HG03460 (cell line): Measurements from ENCODE around the gene ICE1.
"Not testable (repeated sequence)": the region's sequence is repeated elsewhere in the genome, so short reads cannot be mapped to it uniquely, and the experiment has no call there.

Source experiments
- ATAC-seq: cut with Tn5 transposase; IDR thresholded peaks from one replicate; pipeline ENCODE4 v1.9.1; 2021; ENCODE audit not compliant: unreplicated experiment

The ICE1 gene, protein sequence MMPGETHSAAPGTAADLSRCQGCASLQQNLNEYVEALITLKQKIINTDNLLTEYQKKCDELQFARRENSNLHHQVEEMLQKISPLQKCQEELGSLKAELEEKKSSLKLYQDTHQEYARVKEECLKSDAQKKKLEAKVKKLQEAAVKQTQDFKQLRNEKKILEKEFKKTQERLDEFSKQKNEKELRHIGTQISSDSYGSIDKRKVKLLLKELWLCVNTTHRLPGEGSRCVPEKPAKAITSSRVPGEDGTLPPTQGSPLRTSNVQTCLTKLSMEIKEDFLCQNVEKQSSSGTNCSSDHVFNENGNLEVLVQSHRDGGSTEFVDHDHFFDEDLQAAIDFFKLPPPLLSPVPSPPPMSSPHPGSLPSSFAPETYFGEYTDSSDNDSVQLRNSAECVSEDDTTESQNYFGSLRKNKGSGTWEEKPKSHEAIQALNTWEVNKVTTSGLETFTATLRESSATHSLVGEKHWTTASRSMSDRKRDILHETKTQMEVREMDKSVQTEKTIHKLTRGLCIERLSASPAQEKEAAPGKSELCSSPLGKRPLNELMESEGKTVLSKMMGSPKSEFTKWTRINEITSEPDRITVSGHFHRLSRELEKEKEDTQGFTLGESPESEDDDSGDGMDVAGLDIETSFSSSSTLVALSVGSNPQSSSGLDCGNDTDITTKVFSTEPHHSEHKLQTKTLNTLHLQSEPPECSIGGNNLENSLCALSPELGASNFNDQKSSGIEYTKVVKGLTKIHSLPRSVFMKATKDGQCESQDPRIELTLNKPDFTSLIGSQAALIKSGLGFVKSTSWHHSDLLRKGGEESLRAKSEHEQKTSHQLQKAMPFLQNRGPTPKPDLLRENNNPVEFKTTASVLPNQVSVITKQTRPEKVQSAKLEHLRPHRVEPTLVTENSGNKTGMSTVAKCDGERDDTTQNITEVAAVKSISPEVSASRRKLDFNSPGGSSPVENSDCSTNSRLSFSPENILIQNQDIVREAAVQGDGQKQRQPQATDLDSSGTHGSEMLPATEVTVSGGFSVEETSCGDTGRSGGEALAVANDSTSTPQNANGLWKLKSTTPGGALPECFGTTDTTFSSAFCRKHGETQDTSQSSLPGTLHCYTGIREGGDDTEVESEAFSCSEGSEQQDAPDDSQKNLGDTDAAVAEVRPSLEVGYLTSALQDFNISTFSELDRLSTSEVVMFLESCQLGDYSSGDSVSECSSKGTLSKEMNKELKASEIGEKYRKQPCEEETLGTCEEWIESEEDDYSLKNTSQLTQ (N-terminal part only)

DNA sequence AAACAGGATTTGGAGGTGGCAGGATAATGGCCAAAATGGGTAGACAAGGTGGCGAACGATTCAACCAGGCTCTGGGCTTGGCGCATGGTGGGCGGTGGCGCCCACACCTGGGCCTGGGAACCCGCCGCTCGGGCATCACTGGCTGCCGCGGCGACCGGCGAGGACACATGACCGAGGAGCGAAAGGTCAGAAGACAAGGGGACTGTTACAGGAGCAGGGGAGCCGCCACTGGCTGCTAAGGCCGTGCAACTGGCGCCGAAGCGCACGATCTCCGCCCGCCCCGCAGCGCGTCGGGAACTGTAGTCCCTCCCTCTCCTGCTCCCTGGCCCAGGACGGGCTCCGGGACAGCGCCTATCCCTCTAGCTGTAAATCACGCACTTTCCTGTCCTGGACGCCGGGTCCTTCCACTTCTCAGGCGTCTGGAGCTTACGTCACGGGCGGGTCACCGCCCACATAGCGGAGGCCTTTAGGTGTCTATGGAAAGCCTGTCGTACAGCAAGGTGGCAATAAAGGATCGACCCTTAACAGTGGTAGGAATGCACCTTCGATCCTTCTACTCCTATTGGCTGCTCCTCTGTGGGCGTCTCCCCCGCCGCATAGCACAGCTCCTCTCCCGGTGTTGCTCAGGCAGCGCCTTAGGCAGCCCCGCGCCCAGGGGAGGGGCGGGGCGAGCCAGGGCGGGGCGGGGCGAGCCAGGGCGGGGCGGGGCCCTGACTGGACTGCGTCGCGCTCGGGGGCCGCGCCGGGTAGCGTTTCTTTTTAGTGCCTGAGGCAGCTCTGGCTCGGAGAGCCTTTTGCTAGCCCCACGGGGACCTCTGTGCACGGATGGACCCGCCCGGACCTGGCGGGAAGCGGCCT is at the start of gene ICE1:
TSS of gene ICE1 (plus strand) at position 717 of the 858 bp plus-strand sequence. CDS start 239 bp downstream, outside the sequence.
- ATAC-seq: peak; percentile 81

DNA sequence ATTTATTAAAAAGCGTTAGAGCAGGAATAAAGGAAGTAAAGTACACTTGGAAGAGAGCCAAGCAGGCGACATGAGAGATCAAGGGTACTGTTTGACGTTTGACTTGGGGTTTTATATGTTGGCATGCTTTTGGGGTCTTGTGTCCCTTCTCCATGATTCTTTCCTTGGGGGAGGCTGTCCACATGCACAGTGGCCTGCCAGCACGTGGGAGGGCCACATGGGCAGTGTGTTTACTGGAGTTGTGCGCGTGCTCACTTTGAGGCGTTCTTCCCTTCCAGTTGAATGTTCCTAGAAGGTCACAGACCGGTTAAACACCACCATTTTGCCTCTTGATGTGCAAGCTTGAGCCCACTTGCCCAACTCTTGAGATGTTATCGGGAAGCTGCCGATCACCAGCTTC is 49.5 kb upstream of the ICE1 start:
- no peak for ATAC-seq

DNA sequence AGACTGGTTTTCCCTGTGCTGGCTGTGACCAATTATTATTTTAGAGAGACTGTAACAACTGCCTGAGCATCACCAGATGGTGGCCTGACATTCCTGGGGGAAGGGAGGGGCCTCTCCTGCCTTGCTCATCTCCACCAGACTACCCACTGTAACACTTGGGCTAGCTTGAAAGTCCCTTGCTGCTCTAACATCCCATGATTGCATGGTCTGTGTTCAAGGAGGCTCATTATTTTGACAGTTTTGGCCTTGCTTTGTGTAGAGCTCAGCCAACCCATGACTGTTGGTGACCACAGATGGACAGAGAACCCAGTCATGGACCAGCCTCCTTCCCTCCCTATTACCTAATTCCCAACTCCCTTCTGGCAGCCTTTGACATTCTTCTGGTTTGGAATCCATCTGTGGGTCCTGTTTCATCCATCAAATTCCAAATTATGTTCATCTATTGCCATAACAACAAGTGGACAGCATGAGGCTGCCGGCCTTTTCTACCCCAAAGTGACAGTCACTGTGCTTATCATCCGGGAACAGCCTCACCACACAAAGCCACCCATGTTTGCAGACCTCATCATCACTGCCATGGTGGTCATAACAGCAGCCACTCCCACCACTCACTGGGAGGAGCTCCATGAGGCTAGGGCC is 49.0 kb upstream of the ICE1 start:
- no peak for ATAC-seq

DNA sequence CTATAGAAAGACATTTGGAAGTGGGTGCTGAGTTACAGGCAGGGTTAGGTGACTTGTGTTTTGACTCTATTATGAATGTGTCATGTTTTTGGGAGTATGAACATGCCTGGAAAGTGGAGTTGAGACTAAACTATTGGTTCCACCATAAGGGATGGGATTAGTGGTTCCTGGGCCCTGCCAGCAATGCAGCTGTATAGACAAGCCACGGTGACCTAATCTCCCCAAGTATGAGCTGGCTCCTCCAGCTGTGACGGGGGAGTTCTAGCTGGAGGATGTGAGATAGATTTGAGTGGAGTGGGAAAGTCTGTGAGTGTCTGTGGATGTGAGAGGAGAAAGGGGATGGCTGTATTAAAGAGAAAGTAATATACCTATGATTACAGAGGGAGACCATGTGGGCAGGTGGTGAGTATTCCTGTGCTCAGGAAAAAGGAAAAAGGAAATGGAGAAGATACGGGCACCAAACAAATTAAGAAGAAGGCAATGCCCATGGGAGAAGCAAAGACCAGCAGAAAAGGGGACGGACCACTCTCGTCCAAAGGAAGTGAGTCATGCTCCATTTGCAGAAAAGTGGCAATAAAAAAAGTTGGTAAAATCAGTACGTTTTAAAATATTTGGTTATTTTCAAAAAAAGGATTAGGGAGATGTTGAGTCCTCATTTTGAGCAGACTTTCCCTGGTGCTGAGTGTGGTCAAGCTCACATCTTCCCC is 48.3 kb upstream of the ICE1 start:
- no peak for ATAC-seq

DNA sequence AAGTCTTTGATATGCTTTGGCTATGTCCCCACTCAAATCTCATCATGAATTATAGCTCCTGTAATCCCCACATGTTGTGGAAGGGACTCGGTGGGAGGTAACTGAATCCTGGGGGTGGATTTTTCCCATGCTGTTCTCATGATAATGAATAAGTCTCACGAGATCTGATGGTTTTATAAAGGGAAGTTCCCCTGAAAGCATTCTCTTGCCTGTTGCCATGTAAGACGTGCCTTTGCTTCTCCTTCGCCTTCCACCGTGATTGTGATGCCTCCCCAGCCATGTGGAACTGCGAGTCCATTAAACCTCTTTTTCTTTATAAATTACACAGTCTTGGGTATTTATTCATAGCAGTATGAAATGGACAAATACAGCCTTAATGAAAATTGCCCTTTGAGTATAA is 44.7 kb upstream of the ICE1 start:
- no peak for ATAC-seq

GRCh38 chr5:5378531-5378930 is 43.9 kb upstream of the ICE1 start:
- ATAC-seq: no peak

DNA sequence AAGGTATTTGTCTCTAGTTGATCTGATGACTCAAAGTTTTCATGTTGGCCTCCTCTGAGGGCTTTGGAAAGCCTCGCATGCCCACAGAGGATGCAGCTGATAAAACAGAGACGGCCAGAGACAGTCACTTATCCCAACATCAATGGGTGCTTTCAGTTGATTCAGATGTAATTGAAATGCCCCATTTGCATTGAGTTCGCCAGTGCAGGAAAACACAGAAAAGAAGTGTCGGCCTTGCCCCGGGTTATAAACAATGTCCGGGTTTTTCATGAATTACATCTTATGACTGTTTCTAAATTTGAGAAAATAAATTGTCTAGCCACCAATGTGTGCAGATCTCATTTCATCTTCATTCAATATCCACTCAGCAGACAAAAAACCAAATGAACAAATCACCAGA is 42.2 kb upstream of the ICE1 start:
- ATAC-seq: no peak

GRCh38 chr5:5381310-5381913 is 41.1 kb upstream of the ICE1 start:
- ATAC-seq: no peak

DNA sequence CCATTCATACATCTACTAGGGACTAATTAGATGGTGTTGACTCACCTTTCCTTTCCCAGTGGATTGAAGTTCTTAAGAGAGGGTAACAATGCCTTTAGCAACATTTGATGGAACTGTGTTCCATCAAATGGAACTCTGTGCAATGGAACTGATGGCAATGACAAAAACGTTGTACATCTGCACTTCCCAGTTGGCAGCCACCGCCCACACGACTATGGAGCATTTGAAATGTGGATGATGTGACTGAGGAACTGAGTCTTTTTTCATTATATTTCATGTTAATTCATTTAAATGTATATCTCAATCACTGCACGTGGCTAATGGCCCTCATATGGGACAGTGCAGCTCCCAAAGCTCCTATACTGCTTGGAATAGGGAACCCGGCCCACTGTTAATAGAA is 39.0 kb upstream of the ICE1 start:
- ATAC-seq: no peak

- no peak for ATAC-seq
Observed at GRCh38 chr5:5384660-5385330, 37.7 kb upstream of the ICE1 start.

- no peak for ATAC-seq
Observed at GRCh38 chr5:5385331-5385662, 37.2 kb upstream of the ICE1 start.

- ATAC-seq: no peak
Observed at GRCh38 chr5:5386329-5386728, 36.1 kb upstream of the ICE1 start.

- no peak for ATAC-seq
Observed at GRCh38 chr5:5387192-5387591, 35.3 kb upstream of the ICE1 start.

DNA sequence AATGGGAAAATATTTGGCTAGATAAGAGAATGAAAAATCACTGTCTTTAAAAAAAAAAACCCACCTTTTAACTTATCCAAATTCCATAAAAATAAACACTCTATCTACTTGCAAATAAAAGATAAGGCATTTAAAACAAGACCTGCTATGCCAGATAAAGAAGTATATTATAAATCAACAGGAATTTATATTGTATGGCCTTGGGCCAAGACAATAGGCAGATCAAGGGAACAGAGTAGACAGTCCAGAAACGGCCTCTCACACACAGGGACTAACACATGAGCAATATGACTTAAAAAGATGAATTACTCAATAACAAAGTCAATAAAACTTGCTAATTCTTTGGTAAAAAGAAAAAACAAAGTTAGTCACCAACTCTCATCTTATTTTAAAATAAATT is 34.7 kb upstream of the ICE1 start:
- no peak for ATAC-seq

DNA sequence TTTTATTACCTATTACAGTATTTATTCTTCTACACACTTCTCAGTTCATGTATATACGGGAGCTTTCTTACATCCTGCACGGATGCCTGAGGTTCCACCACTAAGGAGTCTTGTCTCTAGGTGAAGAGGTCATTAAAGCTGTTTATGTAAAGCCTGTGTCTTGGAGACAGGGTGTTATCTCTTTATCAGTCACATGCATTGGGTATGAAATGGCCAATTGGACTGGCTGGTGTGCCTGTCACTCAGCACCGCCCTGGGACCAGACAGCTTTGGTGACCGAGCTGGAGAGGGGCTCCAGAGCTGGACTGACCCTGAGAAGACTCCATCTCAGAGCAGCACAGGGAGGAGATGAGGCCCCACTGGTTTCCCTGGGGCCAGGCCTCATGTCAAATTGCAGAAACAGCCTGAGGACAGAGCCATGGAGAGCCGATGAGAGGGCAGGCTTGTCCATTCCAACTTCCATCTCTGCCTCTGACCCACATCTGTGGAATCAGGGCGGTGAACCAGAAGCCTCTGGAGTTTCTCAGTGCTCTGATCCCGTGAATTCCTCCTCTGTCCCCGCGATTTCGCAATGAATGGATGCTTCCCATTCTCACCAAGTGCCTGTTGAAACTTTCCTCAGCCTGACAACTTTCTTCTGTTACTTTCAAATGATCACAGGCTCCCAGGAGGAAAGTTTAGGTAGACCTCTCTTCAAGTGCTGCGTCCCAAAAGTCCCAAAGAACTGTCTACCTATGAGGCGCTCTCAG is 32.2 kb upstream of the ICE1 start:
- not testable (repeated sequence) for ATAC-seq

DNA sequence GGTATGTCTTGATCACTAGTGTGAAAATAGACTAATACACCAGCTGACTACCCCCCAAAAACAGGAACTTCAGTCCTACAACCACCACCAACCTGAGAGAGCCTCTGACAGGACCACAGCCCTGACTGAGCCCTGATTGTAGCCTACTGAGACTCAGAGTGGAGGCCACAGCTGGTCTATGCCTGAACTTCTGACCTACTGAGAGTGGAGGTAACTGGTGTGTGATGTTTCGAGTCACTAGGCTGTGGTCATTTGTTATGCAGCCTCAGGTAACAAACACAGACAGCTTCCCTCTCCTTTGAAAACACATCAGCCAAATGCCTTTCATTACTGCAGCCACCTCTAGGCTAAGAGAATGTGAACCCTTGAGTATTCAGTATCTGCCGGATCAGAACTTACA is 30.0 kb upstream of the ICE1 start:
- ATAC-seq: not testable (repeated sequence)

- ATAC-seq: not testable (repeated sequence)
Observed at GRCh38 chr5:5394384-5394986, 28.0 kb upstream of the ICE1 start.
